DOHH2 (cell line): Measurements from ENCODE around the gene NOX5.

Experiments
- EZH2phosphoT487 ChIP-seq: fragments of 200-600 bp; sonication (generic); IDR thresholded peaks from 2 replicates; pipeline ENCODE4 v1.6.1; 2017; ENCODE audit warnings: borderline replicate concordance, mild to moderate bottlenecking, antibody characterized with exemption, low read length, moderate library complexity, mixed read lengths
- TF ChIP-seq, protein P1 (sequence below): fragments of 200-600 bp; sonication (generic); IDR thresholded peaks from one replicate; pipeline ENCODE4 v1.5.1; 2014; ENCODE audit warnings: antibody characterized with exemption, mild to moderate bottlenecking, low read depth, low read length; ENCODE audit not compliant: poor library complexity, severe bottlenecking

DNA sequence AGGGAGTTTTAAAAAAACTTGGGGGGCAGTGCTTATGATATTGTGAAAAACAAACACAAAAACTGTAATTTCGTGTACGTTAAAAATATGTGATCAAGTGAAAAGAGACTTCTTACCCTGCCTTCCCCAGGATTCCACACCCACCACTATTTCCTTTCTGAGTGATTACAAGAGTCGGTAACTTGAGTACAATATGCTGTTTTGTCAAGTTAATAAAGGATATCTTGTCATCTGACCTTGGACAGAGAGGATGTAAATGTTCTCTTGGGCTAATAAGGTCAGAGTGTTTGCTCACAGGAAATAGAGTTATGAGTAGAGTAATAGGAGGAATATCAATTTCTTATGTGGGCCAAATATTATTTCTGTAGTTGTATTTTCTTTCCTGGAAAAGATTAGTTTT lies 68.1 kb downstream of the NOX5 start:
- TF ChIP-seq, protein P1, sequence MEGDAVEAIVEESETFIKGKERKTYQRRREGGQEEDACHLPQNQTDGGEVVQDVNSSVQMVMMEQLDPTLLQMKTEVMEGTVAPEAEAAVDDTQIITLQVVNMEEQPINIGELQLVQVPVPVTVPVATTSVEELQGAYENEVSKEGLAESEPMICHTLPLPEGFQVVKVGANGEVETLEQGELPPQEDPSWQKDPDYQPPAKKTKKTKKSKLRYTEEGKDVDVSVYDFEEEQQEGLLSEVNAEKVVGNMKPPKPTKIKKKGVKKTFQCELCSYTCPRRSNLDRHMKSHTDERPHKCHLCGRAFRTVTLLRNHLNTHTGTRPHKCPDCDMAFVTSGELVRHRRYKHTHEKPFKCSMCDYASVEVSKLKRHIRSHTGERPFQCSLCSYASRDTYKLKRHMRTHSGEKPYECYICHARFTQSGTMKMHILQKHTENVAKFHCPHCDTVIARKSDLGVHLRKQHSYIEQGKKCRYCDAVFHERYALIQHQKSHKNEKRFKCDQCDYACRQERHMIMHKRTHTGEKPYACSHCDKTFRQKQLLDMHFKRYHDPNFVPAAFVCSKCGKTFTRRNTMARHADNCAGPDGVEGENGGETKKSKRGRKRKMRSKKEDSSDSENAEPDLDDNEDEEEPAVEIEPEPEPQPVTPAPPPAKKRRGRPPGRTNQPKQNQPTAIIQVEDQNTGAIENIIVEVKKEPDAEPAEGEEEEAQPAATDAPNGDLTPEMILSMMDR, result no peak
- TF ChIP-seq EZH2phosphoT487, result no peak
